Activated B cell treated with CpG ODN at 0.5 μM for 24 hours (primary cell): Measurements from ENCODE around the gene HOXB7. TPM values are rescaled to one million over a fixed set of nuclear protein-coding genes. Genes with fewer than 3 reads are reported as not detected.

Experiments used
- ATAC-seq: fragments of 200-7000 bp; cut with Tn5 transposase; one replicate; pipeline ENCODE4 v1.10.0; 2021; ENCODE audit warnings: low read depth, mild to moderate bottlenecking, moderate library complexity
- CTCF ChIA-PET: fragments of 350-600 bp; sonication (Branson Sonifier 250); formaldehyde crosslinking; loops from one replicate; lab custom pipeline; 2021; ENCODE audit warnings: antibody characterized with exemption; lab: Charles Lee
- POLR2A ChIA-PET: fragments of 350-600 bp; sonication (Branson Sonifier 250); formaldehyde crosslinking; loops from one replicate; lab custom pipeline; 2021; ENCODE audit warnings: antibody characterized with exemption; lab: Charles Lee
- DNase-seq: peaks from one replicate; pipeline ENCODE4 v3.0.0; 2022
- H3K27ac Mint-ChIP-seq: one replicate; pipeline ENCODE4 v1.8.0; 2020; ENCODE audit warnings: mixed read lengths
- H3K27me3 Mint-ChIP-seq: one replicate; pipeline ENCODE4 v1.8.0; 2021; ENCODE audit warnings: mixed read lengths
- H3K36me3 Mint-ChIP-seq: one replicate; pipeline ENCODE4 v1.8.0; 2021; ENCODE audit warnings: low read depth, mixed read lengths
- H3K4me1 Mint-ChIP-seq: one replicate; pipeline ENCODE4 v1.8.0; 2021; ENCODE audit warnings: mixed read lengths
- H3K4me3 Mint-ChIP-seq: one replicate; pipeline ENCODE4 v1.8.0; 2020; ENCODE audit warnings: mild to moderate bottlenecking, mixed read lengths
- H3K9me3 Mint-ChIP-seq: one replicate; pipeline ENCODE4 v1.8.0; 2020; ENCODE audit warnings: mixed read lengths
- intact Hi-C: fragments of 100-400 bp; cut with micrococcal nuclease; formaldehyde crosslinking; loops from one replicate; pipeline ENCODE4 v1.15.1; 2024
- total RNA-seq: library from RNA; stranded (reverse); gene quantifications from 2 replicates; pipeline ENCODE4 v1.2.3, GENCODE V29; 2022
- TF ChIP-seq, protein P1 (sequence below): fragments of 200-600 bp; IDR thresholded peaks from one replicate; pipeline ENCODE4 v1.8.0; 2022; ENCODE audit warnings: antibody characterized with exemption, mild to moderate bottlenecking

The HOXB7 gene
- total RNA-seq, 1 donor from 2014 or later: 0.60 TPM

DNA sequence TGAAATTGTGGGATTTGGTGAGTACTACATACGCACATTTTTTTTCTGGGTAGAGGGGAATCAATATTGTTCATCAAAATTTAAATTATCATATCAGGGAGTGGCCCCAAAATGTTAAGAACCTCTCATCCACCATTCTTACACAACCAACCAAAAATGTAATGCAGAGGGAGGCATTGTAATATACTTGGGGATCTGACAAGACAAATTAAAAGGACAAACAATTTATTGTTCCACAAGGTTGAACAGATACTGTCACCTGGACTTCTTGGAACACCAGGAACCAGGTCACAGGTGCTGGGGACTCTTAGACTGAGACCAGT, 30.0 kb upstream of the HOXB7 start:
- Mint-ChIP-seq H3K27ac (no peak overlapping the region), H3K4me3 (no peak overlapping the region), H3K9me3 (no peaks in the 10 kb centered on the region), H3K36me3 (no peaks in the 10 kb centered on the region), H3K27me3 (peaks cover 85% of the 10 kb centered on the region), H3K4me1 (peaks cover 17% of the 10 kb centered on the region)
- POLR2A ChIA-PET: interaction anchor here (1.0 kb wide), 1 partner anchor 39 kb away, joined by 3 read pairs; no protein-coding TSS in a partner anchor
- TF ChIP-seq, protein P1, sequence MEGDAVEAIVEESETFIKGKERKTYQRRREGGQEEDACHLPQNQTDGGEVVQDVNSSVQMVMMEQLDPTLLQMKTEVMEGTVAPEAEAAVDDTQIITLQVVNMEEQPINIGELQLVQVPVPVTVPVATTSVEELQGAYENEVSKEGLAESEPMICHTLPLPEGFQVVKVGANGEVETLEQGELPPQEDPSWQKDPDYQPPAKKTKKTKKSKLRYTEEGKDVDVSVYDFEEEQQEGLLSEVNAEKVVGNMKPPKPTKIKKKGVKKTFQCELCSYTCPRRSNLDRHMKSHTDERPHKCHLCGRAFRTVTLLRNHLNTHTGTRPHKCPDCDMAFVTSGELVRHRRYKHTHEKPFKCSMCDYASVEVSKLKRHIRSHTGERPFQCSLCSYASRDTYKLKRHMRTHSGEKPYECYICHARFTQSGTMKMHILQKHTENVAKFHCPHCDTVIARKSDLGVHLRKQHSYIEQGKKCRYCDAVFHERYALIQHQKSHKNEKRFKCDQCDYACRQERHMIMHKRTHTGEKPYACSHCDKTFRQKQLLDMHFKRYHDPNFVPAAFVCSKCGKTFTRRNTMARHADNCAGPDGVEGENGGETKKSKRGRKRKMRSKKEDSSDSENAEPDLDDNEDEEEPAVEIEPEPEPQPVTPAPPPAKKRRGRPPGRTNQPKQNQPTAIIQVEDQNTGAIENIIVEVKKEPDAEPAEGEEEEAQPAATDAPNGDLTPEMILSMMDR: no peak
- DNase-seq (no peak), ATAC-seq (no peak)
- CTCF ChIA-PET: interaction anchor here (1.7 kb wide), 1 partner anchor 39 kb away, joined by 5 read pairs; no protein-coding TSS in a partner anchor
- intact Hi-C loops: no loop called here

DNA sequence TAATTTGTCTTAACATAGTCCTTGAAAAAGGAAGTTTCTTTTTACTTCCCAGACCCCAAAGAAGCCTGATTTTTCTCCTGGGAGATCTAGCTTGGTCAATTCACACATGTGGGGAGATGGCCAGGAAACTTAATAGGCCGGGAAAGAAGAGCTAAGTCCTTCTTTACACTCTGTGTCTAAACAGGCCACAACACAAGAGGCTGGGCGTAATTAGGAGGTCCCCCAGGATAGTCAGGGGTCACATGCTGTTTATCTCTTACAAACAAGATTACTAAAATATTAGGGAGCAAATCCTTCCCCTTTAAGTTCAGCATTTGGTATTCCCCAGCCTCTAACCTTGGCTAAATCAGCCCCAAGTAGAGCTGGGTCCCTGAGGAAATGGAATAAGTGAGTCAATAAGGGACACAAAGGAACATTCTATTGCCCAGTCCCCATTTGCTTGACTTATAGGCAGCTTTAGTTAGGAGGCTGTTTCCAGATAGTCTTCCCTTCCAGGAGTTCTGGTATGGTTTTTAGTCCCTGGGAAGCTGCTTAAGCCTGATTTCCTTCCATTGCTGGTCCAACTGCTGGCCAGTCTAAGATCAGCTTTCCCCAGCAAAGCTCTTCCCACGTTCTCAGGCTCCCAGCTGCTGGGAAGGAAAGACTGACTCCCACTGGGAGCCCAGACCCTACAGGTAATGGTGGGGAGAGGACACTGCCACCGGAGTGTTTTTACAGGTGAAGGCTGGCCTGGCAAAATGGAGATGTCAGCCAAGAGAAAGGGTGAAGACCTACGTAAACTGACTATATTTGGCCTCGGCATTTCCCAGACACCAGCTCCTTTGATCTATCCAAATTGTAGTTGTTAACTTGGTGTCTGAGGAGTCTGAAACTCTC, 29.4 kb upstream of the HOXB7 start:
- ChIA-PET POLR2A (interaction anchor here (1.0 kb wide), 1 partner anchor 38 kb away, joined by 3 read pairs; no protein-coding TSS in a partner anchor), CTCF (interaction anchor here (1.7 kb wide), 1 partner anchor 38 kb away, joined by 5 read pairs; no protein-coding TSS in a partner anchor)
- H3K9me3 Mint-ChIP-seq: no peaks in the 10 kb centered on the region
- H3K4me3 Mint-ChIP-seq: no peak overlapping the region
- no peak overlapping the region for H3K27ac Mint-ChIP-seq
- intact Hi-C loops: no loop called here
- peaks cover 85% of the 10 kb centered on the region for H3K27me3 Mint-ChIP-seq
- H3K36me3 Mint-ChIP-seq: no peaks in the 10 kb centered on the region
- TF ChIP-seq, protein P1: no peak
- DNase-seq (no peak), ATAC-seq (no peak)
- H3K4me1 Mint-ChIP-seq: peaks cover 15% of the 10 kb centered on the region

GRCh38 chr17:48639136-48639535, 28.3 kb upstream of the HOXB7 start:
- no peaks in the 10 kb centered on the region for H3K9me3 Mint-ChIP-seq
- CTCF ChIA-PET: no interaction called here
- peaks cover 85% of the 10 kb centered on the region for H3K27me3 Mint-ChIP-seq
- DNase-seq (no peak), ATAC-seq (no peak)
- H3K4me3 Mint-ChIP-seq: no peak overlapping the region
- H3K36me3 Mint-ChIP-seq: no peaks in the 10 kb centered on the region
- TF ChIP-seq, protein P1: no peak
- intact Hi-C loops: no loop called here
- peaks cover 15% of the 10 kb centered on the region for H3K4me1 Mint-ChIP-seq
- H3K27ac Mint-ChIP-seq: no peak overlapping the region
- POLR2A ChIA-PET: no interaction called here

DNA sequence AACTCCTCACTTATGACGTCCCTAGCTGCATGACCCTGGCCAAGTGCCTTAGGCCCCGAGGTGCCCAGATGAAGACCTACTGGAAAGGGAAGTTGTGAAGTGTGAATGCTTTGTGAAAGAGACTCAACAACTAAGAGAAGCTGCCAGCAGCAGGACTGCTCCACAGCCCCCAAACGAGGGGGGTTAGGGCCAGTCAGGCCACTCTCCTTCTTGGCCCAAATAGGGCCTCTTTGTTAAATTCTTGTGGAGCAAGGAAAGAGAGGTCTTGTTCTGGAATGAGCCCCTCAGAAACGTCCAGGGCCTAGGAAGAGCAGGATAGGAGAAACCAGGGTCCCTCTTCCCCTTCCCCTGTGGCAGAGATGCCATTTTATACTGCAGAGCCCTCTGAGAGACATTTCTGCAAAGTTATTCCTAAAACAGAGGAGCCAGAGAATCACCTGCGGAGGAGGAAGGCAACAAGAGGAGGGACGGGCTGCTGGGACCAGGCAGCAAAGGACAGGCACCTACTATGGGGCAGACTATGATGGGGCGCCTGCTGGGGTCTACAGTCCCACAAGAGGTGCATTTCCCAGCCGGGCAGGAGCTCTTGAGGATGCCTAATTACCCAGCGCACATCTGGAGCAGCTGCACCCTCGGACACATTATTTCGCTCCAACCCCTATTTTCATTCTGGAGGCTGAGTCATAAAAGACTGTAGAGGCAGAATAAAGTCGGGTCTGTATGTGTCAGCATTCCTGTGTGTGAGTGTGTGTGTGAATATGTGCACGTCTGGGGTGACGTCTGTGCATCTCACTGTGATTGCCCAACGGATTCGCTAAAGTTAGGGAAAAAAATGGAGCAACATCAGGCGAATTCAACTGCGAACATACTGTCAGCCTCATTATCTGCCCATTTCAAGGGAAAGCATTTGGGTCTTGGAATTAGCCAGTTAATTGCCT, 26.8 kb upstream of the HOXB7 start:
- no peaks in the 10 kb centered on the region for H3K9me3 Mint-ChIP-seq
- H3K36me3 Mint-ChIP-seq: no peaks in the 10 kb centered on the region
- peaks cover 81% of the 10 kb centered on the region for H3K27me3 Mint-ChIP-seq
- peaks cover 15% of the 10 kb centered on the region for H3K4me1 Mint-ChIP-seq
- TF ChIP-seq, protein P1: no peak
- ATAC-seq: no peak
- intact Hi-C loops: no loop called here
- DNase-seq: no peak
- H3K27ac Mint-ChIP-seq: no peak overlapping the region
- no peak overlapping the region for H3K4me3 Mint-ChIP-seq
- ChIA-PET POLR2A (no interaction called here), CTCF (interaction anchor here (1.3 to 2.3 kb wide), 2 partner anchors 10 to 17 kb away, joined by 3 to 11 read pairs; no protein-coding TSS in a partner anchor)
